GM19351 (cell line): ENCODE data around the gene TIAM2.

Experiments
- ATAC-seq: cut with Tn5 transposase; IDR thresholded peaks from one replicate; pipeline ENCODE4 v1.9.1; 2021; ENCODE audit warnings: mild to moderate bottlenecking, moderate library complexity; ENCODE audit not compliant: unreplicated experiment

The TIAM2 gene

DNA sequence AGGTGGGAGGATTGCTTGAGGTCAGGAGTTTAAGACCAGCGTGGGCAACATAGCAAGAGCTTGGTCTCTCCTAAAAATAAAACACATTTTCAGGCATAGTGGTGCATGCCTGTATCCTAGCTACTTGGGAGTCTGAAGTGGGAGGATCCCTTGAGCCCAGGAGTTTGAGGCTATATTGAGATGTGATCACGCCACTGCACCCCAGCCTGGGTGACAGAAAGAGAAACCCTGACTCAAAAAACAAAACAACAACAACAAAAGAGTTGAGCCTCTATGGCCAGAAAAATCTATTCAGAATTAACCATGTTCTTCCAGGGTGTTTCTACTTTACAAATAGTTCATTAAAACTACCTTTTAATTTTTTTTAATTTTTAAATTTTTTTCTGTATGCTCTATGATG lies 60.6 kb downstream of the TIAM2 start:
- ATAC-seq: no peak

DNA sequence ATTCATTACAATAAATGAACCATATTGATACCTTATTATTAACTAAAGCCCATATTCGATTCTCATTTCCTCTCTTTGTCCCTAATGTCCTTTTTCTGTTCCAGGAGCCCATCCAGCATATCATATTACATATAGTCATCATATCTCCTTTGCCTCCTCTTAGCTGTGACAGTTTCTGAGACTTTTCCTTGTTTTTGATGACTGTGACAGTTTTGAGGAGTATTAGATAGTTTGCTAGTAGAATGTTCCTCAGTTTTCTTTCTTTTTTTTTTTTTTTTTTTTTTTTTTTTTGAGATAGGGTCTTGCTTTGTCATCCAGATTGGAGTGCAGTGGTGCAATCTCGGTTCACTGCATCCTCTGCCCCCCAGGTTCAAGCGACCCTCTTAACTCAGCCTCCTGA lies 61.6 kb downstream of the TIAM2 start:
- ATAC-seq: no peak

DNA sequence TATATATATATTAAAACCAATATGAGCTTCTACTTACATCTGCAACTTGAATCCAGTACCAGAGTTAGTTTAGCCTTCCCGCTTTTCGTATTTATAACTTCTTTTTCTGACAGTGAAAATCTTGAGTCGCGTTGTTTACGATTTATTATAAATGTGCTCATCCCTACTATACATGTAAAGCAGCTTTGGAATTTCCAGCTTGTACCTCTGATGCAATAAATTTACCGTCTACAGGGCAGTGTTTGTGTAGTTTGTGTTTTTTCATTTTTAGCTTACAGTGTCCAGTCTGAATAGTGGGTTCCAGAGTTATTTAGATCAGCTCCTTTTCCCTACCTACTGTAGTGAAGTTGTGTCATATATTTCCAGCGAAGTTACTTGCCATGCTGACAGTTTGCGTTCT lies 66.3 kb downstream of the TIAM2 start:
- ATAC-seq: no peak

DNA sequence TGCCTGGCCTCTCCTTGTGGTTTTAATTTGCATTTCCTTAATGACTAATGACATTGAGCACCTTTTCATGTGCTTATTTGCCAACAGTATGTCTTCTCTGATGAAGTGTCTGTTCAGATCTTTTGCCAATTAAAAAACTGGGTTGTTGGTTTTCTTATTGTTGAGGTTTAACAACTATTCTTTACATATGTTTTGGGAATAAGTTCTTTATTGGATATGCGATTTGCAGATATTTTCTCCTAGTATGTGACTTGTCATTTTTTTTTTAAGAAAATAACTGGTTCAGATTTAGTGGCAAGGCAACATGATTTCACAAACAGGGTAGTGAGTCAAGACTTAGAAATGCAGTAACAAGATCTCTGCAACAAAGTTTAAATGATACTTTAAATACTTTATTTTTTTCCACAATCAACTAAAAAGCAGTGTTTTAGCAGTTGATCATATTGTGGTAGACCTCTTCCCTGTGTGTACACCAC lies 67.8 kb downstream of the TIAM2 start:
- no peak for ATAC-seq

DNA sequence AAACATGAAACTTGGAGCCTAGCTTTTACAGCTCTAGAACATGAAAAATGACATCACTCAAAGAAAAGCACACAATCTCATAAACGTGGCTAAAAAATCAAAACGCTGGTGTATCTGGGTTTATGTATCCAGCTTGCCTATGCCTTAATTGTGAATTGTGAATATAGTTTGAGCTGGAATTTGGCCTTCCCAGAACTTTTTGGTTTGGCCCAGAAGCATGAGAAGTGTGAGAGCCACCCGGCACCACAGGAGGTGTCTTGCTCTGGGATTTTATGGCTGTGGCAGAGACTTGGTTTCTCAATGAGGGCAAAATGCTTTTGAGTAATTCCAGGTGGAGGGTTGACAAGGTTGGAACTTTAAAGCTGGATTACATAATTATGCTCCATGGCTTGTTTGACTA lies 69.2 kb downstream of the TIAM2 start:
- ATAC-seq: no peak

DNA sequence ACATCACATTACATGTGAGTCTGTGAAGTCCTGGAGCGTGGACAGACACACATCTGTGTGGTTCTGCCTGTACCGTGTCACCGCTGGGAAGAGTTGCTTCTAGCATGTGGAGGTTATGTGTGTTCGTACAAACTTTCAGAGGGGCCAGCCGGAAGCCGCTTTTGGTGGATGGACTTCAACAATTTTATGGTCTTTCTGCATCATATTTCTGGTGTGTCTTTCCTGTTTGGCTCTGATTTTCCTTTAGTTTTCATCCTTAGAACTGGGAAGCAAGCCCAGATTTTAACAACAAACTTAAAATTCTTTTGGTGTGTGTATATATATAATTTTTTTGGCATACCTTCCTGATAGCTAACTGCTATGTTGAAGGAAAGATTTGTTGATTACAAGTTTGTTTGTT lies 71.2 kb downstream of the TIAM2 start:
- no peak for ATAC-seq

DNA sequence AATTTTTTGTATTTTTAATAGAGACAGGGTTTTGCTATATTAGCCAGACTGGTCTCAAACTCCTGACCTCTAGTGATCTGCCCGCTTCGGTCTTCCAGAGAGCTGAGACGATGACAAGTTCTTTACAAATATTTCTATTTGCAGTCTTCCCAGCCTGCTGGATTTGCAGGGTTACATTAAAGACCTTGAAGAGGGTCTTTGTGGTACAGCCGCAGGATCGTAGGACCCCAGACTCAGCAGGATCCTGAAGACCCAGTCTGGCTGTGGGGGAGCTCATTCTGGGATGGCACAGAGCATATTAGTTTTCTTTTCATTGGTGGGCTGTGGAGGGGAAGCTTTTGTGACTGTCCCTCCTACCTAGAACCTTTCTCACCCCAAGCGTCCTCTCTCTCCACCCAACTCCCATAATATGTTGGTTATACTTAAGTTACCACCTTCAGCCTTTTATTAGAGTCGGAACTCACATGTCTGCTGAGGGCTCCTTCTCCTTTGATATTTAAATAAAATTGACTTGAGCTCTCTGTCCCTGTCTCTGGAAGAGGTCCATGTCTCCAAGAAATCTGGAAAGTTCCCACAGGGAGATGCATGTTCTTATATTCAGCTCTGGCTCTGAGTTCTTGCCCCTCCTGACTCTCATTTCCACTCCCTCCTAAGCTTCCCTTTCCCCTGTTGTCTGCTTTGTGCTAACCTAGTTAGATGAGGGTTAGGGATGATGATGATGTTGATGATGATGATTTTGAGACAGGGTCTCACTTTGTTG lies 72.0 kb downstream of the TIAM2 start:
- no peak for ATAC-seq

DNA sequence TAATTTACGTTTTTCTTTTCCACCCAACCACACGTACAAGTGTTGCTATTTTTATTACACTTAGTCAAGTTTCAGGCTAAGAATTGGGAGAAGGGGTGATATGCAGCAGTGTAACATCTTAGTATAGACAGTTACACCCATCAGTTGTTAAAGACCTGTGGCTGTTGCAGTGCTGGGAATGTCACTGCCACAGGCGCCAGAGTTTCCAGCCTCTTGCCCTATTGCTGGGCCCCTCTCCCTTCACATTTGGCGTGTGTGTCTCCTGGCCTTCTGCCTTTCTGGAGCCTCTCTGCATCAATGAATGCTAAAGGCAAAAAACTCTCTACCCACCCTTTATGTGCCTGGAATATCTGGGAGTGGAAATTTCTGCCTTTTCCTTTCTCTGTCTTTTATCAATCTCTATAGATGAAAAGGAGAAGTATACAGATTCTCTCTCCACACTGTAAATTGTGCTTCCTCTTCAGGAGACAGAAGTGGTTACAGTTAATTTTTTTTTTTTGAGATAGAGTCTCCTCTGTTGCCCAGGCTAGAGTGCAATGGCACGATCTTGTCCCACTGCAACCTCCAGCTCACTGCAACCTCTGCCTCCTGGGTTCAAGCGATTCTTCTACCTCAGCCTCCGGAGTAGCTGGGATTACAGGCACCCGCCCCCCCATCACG lies 73.0 kb downstream of the TIAM2 start:
- no peak for ATAC-seq

DNA sequence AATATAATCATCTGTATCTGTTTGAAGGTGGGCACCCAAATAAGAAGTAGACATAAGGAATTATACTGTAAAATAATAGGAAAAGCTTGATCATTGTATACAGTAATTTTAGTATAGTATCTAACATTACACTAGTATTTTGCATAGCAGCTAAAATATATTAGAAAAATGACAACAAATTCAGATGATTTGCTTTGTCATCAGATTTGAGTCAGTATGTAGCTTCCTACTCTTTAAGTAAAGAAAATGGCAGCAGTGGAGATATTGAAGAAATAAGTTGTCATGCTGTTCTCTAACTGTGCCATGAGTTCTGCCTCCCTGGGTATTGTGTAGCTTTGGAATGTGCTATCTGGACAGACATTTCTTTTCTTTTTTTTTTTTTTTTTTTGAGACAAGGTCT lies 74.4 kb downstream of the TIAM2 start:
- no peak for ATAC-seq

DNA sequence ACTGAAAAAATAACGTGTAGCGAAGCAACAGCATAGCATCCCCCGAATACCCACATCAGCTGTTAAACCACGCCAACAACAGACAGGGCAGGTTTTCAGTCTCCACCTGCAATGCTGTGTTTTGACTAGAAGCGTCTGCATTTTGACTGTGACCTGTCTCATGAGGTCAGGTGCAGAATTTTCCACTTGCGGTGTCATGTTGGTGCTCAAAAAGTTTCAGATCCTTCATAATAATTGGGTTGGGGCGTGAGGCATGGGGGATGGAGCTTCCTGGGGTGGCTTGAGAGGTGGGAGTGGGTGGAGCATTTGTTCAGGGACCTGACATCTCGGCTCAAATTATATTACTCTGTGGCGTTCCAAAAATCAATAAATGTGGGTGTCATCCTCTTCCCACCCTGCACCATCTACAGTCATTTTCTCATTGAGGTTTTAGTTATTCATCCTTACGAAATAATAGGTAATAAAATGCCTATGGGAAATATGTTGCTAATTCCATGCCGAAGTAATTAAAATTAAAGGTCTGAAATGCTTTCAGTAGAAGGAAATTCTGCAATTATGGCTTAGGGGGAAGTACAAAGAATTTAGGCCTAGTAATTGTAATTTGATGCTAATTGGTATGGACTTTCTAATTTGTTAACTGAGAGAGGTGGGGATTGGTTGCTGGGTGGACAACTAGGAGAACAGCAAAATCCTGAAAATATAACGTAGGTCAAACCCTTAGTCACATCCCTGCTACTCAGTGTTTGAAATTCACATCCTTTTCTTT lies 81.0 kb downstream of the TIAM2 start:
- peak; percentile 70 for ATAC-seq

DNA sequence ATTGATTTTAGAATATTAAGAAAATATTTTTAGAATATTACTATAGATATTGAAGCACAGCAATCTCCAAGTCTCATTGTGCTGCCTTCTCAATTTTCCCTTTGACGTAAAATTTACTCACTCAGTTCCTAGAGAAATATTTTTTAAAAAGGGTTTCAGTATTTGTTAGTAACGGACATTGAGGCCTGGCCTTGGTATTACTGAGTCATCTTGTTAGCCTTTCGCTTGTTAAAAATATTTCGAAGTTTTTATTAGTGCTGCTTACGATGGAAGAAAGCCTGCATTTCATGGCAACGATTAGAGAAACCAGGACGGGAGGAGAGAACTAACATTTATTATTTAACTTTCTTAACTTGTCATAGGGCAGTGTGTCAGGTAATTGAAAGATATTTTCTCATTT lies 82.2 kb downstream of the TIAM2 start:
- no peak for ATAC-seq

DNA sequence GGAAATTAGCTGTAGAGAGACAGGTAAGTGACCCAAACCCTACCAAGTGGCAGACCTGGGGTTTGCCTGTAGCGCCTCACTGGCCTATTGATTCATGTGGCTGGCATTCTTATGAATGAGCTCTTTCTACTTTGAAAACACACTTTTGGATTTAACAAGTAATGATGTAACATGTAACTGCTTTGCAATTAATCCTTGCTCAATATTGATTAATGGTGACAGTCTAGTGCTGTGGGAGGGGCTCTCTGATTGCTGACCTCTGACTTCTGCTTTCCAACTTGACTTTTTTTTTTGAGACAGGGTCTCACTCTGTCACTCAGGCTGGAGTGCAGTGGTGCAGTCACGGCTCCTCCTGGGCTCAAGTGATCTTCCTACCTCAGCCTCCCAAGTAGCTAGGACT lies 82.7 kb downstream of the TIAM2 start:
- no peak for ATAC-seq

DNA sequence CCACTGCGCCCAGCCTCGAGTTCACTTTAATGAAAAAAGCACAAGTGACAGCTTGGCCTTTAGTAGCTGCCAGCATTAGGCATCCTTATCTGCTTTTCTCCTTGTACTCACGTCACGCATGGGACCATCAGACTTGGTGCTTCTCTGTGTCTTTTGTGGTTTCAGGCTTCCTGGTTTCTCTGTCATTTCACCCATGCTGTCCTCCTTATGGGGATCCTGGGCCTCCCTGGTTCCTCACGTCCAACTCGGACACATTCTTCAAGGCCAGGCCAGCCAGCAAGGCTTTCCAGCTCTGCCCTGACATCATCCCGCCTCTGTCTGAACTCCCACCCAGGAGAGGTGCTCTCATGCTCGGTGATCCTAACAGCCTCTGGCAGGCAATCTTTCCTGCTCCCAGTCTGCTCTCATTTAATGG lies 83.2 kb downstream of the TIAM2 start:
- no peak for ATAC-seq

DNA sequence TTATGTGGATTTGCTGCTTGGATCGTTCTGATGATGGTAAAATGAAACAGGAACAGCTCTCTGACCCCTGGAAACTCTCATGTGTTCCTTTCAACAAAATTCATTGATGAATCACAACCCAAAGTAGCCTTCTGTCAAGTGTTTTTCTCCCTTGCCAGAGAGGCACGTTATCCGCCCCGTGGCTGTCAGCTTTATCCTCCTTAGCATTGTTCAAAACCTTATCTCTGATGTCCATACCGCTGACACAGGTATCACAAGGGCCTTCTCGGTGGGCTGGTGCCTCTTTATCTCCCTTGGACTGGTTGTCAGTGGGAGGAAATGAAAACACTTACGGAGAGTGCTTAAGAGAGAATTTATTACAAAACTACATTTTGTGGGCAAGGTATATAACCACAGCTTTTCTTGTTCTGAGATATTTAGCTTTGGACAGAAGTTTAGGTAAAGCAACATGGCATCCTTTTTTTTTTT lies 84.9 kb downstream of the TIAM2 start:
- ATAC-seq: peak; percentile 52

DNA sequence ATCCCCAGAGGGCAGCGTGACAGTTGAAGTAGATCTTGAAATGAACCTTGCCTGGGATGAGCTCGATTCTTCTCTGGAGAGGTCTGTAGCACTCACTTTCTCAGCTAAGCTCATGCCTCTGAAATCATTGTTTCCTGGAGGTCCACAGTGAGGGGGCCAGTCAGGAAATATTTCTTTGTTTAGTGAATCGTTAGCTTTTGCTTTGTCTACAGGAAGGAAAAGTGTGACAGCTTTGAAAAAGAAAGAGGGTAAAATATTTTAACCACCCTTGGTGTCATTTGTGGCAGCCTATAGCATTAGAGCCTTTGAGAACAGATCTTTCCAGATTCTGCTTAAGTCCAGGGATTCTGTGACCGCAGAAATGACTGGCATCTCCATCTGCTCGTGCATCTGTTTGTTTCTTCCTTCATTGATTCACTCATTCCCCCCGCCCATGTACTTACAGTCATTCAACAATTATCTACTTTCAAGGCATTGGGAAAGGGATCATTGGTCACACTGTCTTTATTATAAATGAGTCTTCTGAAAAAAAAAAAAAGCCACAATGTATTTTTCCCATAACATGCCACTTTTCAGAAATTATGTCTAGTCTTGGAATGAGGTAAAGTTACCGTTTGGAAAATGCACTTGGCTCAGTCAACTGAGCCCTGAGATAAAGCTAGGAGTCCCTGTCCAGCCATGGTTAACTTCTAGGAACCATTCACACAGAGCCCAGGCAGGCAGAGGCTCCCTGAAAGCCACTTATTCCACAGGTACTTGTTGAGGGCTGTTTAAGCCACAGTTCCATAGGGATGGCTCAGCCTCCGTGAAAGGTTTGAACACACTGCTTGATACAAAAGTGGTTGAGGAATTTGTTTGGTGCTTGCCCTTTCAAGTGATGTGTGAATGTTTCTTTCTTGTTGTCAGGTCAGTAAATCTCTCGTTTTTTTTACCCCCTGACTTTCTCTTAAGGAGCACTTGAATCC lies 86.0 kb downstream of the TIAM2 start:
- no peak for ATAC-seq

DNA sequence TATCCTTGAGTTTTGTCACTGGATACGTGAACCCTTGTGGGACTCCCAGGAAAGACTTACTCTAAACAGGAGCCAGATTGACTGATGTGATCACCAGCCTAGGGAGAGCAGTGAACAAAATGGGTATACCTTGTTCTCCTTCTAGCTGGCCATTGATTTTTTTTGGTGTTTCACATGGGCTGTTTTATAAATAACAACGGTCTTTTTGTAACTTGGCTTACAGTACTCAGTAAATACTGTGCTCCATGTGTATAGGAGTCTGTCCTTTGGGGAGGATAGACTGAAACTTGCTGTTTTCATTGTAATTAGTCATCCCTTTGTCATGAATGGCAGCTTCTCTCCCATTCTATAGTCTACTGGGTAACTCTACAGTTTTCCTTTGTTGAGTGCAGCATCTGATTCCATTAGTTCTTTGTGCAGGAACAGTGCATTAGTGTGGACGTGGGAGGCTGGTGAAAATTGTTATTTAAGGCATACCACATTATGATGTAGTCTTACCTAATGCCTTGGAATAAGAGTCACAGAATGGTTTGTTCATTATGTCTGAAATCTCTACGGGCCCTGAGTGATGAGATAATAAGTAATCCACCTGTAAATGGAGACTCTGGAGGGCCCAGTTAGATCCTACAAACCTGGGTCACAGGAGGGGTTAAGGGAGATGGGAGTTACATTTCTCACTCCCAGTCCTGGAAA lies 89.5 kb downstream of the TIAM2 start:
- ATAC-seq: no peak

DNA sequence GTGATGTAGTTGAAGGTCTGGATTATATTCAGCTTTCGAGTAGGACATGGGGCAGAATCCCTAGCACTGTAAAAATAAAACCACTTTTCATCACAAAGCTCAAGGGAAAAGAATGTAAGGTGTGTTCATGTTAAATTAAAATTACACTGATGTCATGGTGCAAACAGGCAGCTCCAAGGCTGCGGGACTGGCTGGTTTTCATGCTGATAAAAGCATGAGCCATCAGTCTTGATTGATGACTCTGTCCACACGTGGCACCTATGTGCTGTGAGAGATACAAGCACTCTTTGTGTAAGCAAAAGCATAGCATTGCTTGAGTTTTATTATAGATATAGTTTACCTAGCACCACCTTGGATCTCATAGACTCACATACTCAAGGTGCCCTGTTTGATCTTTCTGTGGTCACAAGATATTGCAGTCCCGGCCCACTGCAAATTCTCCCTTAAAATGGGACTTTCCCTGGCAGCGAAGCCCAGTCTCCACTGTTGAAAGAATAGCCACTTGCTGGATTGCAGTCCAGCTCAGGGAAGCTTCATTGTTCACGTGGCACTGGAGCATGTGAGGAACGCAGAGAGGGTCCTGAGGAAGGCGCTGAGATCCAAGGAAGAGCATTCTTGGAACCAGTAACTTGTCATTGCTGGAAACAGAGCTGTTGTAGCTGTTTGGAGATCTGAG lies 90.6 kb downstream of the TIAM2 start:
- no peak for ATAC-seq

DNA sequence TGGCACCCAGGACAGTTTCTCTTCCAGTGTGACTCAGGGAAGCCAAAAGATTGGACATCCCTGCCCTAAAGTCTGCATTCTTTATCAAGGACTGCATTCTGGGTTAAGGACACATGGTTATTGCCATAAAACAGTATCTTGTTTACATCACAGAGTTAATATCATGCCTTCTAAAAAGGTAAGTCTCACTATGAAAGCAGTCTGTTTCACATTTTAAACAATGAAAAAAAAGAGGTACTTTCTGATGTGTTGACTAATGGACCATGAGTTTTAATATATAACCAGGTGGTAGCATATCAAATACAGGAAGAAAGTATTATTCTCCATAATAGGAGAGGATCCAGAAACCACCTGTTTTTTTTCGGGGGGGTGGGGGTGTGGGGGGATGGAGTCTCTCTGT lies 93.7 kb downstream of the TIAM2 start:
- no peak for ATAC-seq

DNA sequence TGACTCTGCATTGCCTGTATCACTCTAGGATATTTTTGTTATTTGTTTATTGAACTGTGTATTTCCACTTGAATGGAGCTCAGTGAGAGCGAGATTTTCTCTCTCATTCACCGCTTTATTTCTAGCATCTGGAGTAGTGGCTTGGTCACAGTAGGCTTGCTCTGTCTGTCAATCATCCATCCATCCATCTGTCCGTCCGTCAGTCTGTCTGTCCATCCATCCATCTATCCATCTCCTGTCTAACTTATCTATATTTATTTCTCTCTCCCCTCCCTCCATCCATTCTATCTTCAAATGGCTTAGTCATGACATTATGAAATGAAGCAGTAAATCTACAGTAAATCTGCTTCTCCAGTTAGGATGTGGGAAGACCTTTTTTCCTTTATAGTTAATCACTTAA lies 94.6 kb downstream of the TIAM2 start:
- no peak for ATAC-seq
